Prostate gland (tissue), 2 donors: ENCODE results near the gene ATP2A2.

ENCODE experiments used
- POLR2A ChIP-seq: fragments of 450-650 bp; IDR thresholded peaks from one replicate; pipeline ENCODE4 v1.6.1; 2016; ENCODE audit warnings: antibody characterized with exemption, mild to moderate bottlenecking
- POLR2AphosphoS5 ChIP-seq: sonication (generic); formaldehyde crosslinking; IDR thresholded peaks from one replicate; pipeline ENCODE4 v1.6.1; 2017; ENCODE audit warnings: antibody characterized with exemption
- TF ChIP-seq, protein P1 (sequence below), 4 experiments: fragments of 200-600 bp in 2 of 4; fragments of 450-650 bp in 2 of 4; sonication (generic) in 2 of 4; IDR thresholded peaks; 1 replicate in 3 of 4; 2 replicates in 1 of 4; pipeline ENCODE4 v1.5.1; 2016 to 2019; ENCODE audit warnings: antibody characterized with exemption in 4 of 4, mild to moderate bottlenecking in 2 of 4, moderate library complexity in 2 of 4

DNA sequence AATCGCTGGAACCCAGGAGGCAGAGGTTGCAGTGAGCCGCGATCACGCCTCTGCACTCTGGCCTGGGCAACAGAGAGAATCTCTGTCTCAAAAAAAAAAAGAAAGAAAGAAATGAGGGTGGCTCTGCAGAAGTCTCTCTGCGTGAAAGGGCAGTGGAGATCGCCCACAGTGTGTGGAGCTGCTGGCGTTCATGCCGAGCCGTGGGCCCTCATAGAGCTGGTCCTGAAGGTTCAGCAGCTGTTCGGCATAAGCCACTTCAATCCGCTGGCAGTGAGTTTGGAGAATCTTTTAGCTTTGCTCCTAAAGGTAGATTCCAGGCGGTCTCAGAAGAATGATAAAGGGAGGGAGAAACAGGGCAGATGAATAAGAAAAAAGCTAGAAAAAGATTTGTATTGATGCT, 36.7 kb upstream of the ATP2A2 start:
- TF ChIP-seq POLR2A (no peak), POLR2AphosphoS5 (no peak)
- TF ChIP-seq, protein P1, sequence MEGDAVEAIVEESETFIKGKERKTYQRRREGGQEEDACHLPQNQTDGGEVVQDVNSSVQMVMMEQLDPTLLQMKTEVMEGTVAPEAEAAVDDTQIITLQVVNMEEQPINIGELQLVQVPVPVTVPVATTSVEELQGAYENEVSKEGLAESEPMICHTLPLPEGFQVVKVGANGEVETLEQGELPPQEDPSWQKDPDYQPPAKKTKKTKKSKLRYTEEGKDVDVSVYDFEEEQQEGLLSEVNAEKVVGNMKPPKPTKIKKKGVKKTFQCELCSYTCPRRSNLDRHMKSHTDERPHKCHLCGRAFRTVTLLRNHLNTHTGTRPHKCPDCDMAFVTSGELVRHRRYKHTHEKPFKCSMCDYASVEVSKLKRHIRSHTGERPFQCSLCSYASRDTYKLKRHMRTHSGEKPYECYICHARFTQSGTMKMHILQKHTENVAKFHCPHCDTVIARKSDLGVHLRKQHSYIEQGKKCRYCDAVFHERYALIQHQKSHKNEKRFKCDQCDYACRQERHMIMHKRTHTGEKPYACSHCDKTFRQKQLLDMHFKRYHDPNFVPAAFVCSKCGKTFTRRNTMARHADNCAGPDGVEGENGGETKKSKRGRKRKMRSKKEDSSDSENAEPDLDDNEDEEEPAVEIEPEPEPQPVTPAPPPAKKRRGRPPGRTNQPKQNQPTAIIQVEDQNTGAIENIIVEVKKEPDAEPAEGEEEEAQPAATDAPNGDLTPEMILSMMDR (IDR thresholded peaks at IDR 0.05): no peak
